SJCRH30 (cell line): ENCODE data around the gene PLEKHG4. TPM values are rescaled to one million over a fixed set of nuclear protein-coding genes. Genes with fewer than 3 reads are reported as not detected.

Experiments used
- DNase-seq, 2 experiments: peaks; one replicate each; pipeline ENCODE4 v3.0.0-alpha.2; 2015 to 2020
- H3K27ac ChIP-seq: fragments of 250-450 bp; sonication (Bioruptor Pico); 2 replicates; pipeline ENCODE4 v1.5.1; 2020; ENCODE audit warnings: mild to moderate bottlenecking, moderate library complexity
- H3K27me3 ChIP-seq: fragments of 250-450 bp; sonication (Bioruptor Pico); 2 replicates; pipeline ENCODE4 v1.5.1; 2020; ENCODE audit warnings: mild to moderate bottlenecking, moderate library complexity
- H3K36me3 ChIP-seq: fragments of 250-450 bp; sonication (Bioruptor Pico); 2 replicates; pipeline ENCODE4 v1.5.1; 2020; ENCODE audit warnings: mild to moderate bottlenecking, moderate library complexity
- H3K4me1 ChIP-seq: fragments of 250-450 bp; sonication (Bioruptor Pico); 2 replicates; pipeline ENCODE4 v1.5.1; 2020; ENCODE audit warnings: mild to moderate bottlenecking, moderate library complexity
- H3K4me3 ChIP-seq: fragments of 250-450 bp; sonication (Bioruptor Pico); 2 replicates; pipeline ENCODE4 v1.5.1; 2020; ENCODE audit warnings: mild to moderate bottlenecking, moderate library complexity
- H3K9me3 ChIP-seq: fragments of 250-450 bp; sonication (Bioruptor Pico); replicated peaks from 2 replicates; pipeline ENCODE4 v1.5.1; 2020; ENCODE audit warnings: mild to moderate bottlenecking, moderate library complexity
- total RNA-seq: library from RNA; depleted of rRNA; stranded (reverse); fragments of >200 nt; shearing (Covaris generic); gene quantifications from 2 replicates; pipeline ENCODE4 v1.2.3, GENCODE V29; 2014

The PLEKHG4 gene
- total RNA-seq, 1 experiment from 2014 or later = not detected

GRCh38 chr16:67302970-67303369, 23.6 kb downstream of the PLEKHG4 start:
- Histone ChIP-seq H3K4me1 (peaks cover 9% of the 10 kb centered on the region; the same call in 1 of the 2 replicates), H3K36me3 (no peaks in the 10 kb centered on the region), H3K9me3 (no peaks in the 10 kb centered on the region; the same call in 1 of the 2 replicates), H3K27ac (no peak overlapping the region), H3K27me3 (no peaks in the 10 kb centered on the region), H3K4me3 (no peak overlapping the region)
- DNase-seq = no peak

- H3K27ac ChIP-seq = no peak overlapping the region
- H3K4me1 ChIP-seq = peaks cover 9% of the 10 kb centered on the region; the same call in 1 of the 2 replicates
- no peaks in the 10 kb centered on the region for H3K27me3 ChIP-seq
- no peak for DNase-seq
- H3K9me3 ChIP-seq = no peaks in the 10 kb centered on the region; the same call in 1 of the 2 replicates
- H3K36me3 ChIP-seq = no peaks in the 10 kb centered on the region
- H3K4me3 ChIP-seq = no peak overlapping the region
Measured at GRCh38 chr16:67304020-67304419, 24.7 kb downstream of the PLEKHG4 start.

- Histone ChIP-seq H3K4me1 (peaks cover 12% of the 10 kb centered on the region), H3K27me3 (no peaks in the 10 kb centered on the region), H3K27ac (no peak overlapping the region), H3K9me3 (no peaks in the 10 kb centered on the region; the same call in 1 of the 2 replicates), H3K36me3 (no peaks in the 10 kb centered on the region), H3K4me3 (no peak overlapping the region)
- DNase-seq = no peak
Measured at GRCh38 chr16:67305216-67306071, 26.1 kb downstream of the PLEKHG4 start.

GRCh38 chr16:67310561-67310960, 31.2 kb downstream of the PLEKHG4 start:
- Histone ChIP-seq H3K4me1 (peaks cover 36% of the 10 kb centered on the region), H3K9me3 (no peaks in the 10 kb centered on the region; the same call in 1 of the 2 replicates), H3K27me3 (no peaks in the 10 kb centered on the region), H3K27ac (peak overlapping the region; percentile 81), H3K36me3 (no peaks in the 10 kb centered on the region), H3K4me3 (no peak overlapping the region)
- DNase-seq = peak in 1 of 2 experiments; percentile 60

- Histone ChIP-seq H3K36me3 (no peaks in the 10 kb centered on the region), H3K27ac (peak overlapping the region; percentile 81), H3K9me3 (no peaks in the 10 kb centered on the region), H3K4me1 (peaks cover 36% of the 10 kb centered on the region), H3K27me3 (no peaks in the 10 kb centered on the region), H3K4me3 (no peak overlapping the region)
- DNase-seq = peak; percentile 93 to 96
Measured at GRCh38 chr16:67311607-67312488, 32.5 kb downstream of the PLEKHG4 start.

GRCh38 chr16:67312719-67313118, 33.4 kb downstream of the PLEKHG4 start:
- H3K27ac ChIP-seq = peak overlapping the region; percentile 81
- H3K4me3 ChIP-seq = no peak overlapping the region
- H3K9me3 ChIP-seq = no peaks in the 10 kb centered on the region
- peaks cover 36% of the 10 kb centered on the region for H3K4me1 ChIP-seq
- H3K36me3 ChIP-seq = no peaks in the 10 kb centered on the region
- DNase-seq = peak; percentile 27 to 73
- no peaks in the 10 kb centered on the region for H3K27me3 ChIP-seq

- no peak overlapping the region for H3K27ac ChIP-seq
- H3K27me3 ChIP-seq = no peaks in the 10 kb centered on the region; the same call in 1 of the 2 replicates
- no peak for DNase-seq
- H3K36me3 ChIP-seq = no peaks in the 10 kb centered on the region
- no peak overlapping the region for H3K4me3 ChIP-seq
- no peaks in the 10 kb centered on the region for H3K9me3 ChIP-seq
- peaks cover 6% of the 10 kb centered on the region for H3K4me1 ChIP-seq
Measured at GRCh38 chr16:67317853-67318252, 38.5 kb downstream of the PLEKHG4 start.

GRCh38 chr16:67326115-67326471, 46.8 kb downstream of the PLEKHG4 start:
- Histone ChIP-seq H3K36me3 (no peaks in the 10 kb centered on the region), H3K9me3 (no peaks in the 10 kb centered on the region), H3K27ac (no peak overlapping the region), H3K4me3 (no peak overlapping the region), H3K4me1 (no peaks in the 10 kb centered on the region), H3K27me3 (no peaks in the 10 kb centered on the region)
- no peak for DNase-seq

GRCh38 chr16:67326472-67327309, 47.4 kb downstream of the PLEKHG4 start, which contains the start of the genes KCTD19 and LRRC36:
TSS of gene KCTD19 (minus strand) at chr16:67326741. CDS start at chr16:67326707, 34 bp downstream.
TSS of gene LRRC36 (plus strand) at chr16:67326815. CDS start at chr16:67326863, 48 bp downstream.
- H3K27me3 ChIP-seq = no peaks in the 10 kb centered on the region
- H3K27ac ChIP-seq = no peak within 1 kb of the TSS
- no peaks in the 10 kb centered on the region for H3K4me1 ChIP-seq
- no peak for DNase-seq
- H3K4me3 ChIP-seq = no peak within 1 kb of the TSS
- H3K36me3 ChIP-seq = no peaks in the 10 kb centered on the region
- H3K9me3 ChIP-seq = no peaks in the 10 kb centered on the region

GRCh38 chr16:67327743-67328142, 48.4 kb downstream of the PLEKHG4 start:
- Histone ChIP-seq H3K4me3 (no peak overlapping the region), H3K9me3 (no peaks in the 10 kb centered on the region), H3K27me3 (no peaks in the 10 kb centered on the region), H3K27ac (no peak overlapping the region), H3K36me3 (no peaks in the 10 kb centered on the region), H3K4me1 (no peaks in the 10 kb centered on the region)
- DNase-seq = no peak

- Histone ChIP-seq H3K27me3 (no peaks in the 10 kb centered on the region), H3K4me1 (no peaks in the 10 kb centered on the region), H3K27ac (no peak overlapping the region), H3K4me3 (no peak overlapping the region), H3K9me3 (0 out of 2 replicates have a peak, but pooled peaks cover under 1% of the 10 kb centered on the region), H3K36me3 (no peaks in the 10 kb centered on the region)
- DNase-seq = no peak
Measured at GRCh38 chr16:67329901-67330300, 50.6 kb downstream of the PLEKHG4 start.

GRCh38 chr16:67333315-67333714, 54.0 kb downstream of the PLEKHG4 start:
- no peaks in the 10 kb centered on the region for H3K4me1 ChIP-seq
- no peak for DNase-seq
- no peak overlapping the region for H3K27ac ChIP-seq
- no peak overlapping the region for H3K4me3 ChIP-seq
- H3K36me3 ChIP-seq = no peaks in the 10 kb centered on the region
- H3K9me3 ChIP-seq = 0 out of 2 replicates have a peak, but pooled peaks cover 3% of the 10 kb centered on the region
- no peaks in the 10 kb centered on the region for H3K27me3 ChIP-seq

GRCh38 chr16:67336116-67336515, 56.8 kb downstream of the PLEKHG4 start:
- Histone ChIP-seq H3K4me3 (no peak overlapping the region), H3K9me3 (0 out of 2 replicates have a peak, but pooled peaks cover 3% of the 10 kb centered on the region), H3K4me1 (no peaks in the 10 kb centered on the region), H3K36me3 (no peaks in the 10 kb centered on the region), H3K27me3 (no peaks in the 10 kb centered on the region), H3K27ac (no peak overlapping the region)
- DNase-seq = no peak

GRCh38 chr16:67336648-67337047, 57.3 kb downstream of the PLEKHG4 start:
- Histone ChIP-seq H3K4me3 (no peak overlapping the region), H3K9me3 (0 out of 2 replicates have a peak, but pooled peaks cover 3% of the 10 kb centered on the region), H3K27ac (no peak overlapping the region), H3K27me3 (no peaks in the 10 kb centered on the region), H3K36me3 (no peaks in the 10 kb centered on the region), H3K4me1 (no peaks in the 10 kb centered on the region)
- DNase-seq = no peak
